Rectal smooth muscle tissue (tissue), 1 donor: ENCODE measurements around the gene SLC6A2.
A peak's percentile ranks its signal among the peaks of the same experiment; 100 is the strongest.
"Not testable (repeated sequence)": the region's sequence is repeated elsewhere in the genome, so short reads cannot be mapped to it uniquely, and the experiment has no call there.

Experiments
- H3K27ac ChIP-seq: one replicate; pipeline ENCODE4 v1.7.0; 2013; ENCODE audit warnings: low read depth, low read length, inconsistent platforms
- H3K27me3 ChIP-seq: one replicate; pipeline ENCODE4 v1.7.0; 2013; ENCODE audit warnings: low read length; ENCODE audit not compliant: control insufficient read depth, insufficient read depth
- H3K36me3 ChIP-seq: one replicate; pipeline ENCODE4 v1.7.0; 2013; ENCODE audit warnings: low read length; ENCODE audit not compliant: control insufficient read depth, insufficient read depth
- H3K4me1 ChIP-seq: one replicate; pipeline ENCODE4 v1.7.0; 2013; ENCODE audit warnings: low read length; ENCODE audit not compliant: control insufficient read depth, insufficient read depth
- H3K4me3 ChIP-seq: one replicate; pipeline ENCODE4 v1.7.0; 2013; ENCODE audit warnings: low read length
- H3K9ac ChIP-seq: one replicate; pipeline ENCODE4 v1.7.0; 2013; ENCODE audit warnings: low read length

The SLC6A2 gene

GRCh38 chr16:55655897-55656681 lies at the start of gene SLC6A2:
TSS of gene SLC6A2 (plus strand) at chr16:55655988. CDS start at chr16:55656695, 707 bp downstream.
- Histone ChIP-seq H3K27me3 (peaks cover 16% of the 10 kb centered on the region), H3K36me3 (no peaks in the 10 kb centered on the region), H3K9ac (no peak within 1 kb of the TSS), H3K4me1 (no peaks in the 10 kb centered on the region), H3K27ac (no peak within 1 kb of the TSS), H3K4me3 (peak within 1 kb of the TSS; percentile 28)

- H3K36me3 ChIP-seq, result no peaks in the 10 kb centered on the region
- no peak overlapping the region for H3K27ac ChIP-seq
- H3K4me3 ChIP-seq, result no peak overlapping the region
- H3K4me1 ChIP-seq, result no peaks in the 10 kb centered on the region
- no peak overlapping the region for H3K9ac ChIP-seq
- no peaks in the 10 kb centered on the region for H3K27me3 ChIP-seq
Observed at GRCh38 chr16:55613613-55614335, 42.0 kb upstream of the SLC6A2 start.

- no peaks in the 10 kb centered on the region for H3K27me3 ChIP-seq
- H3K4me1 ChIP-seq, result no peaks in the 10 kb centered on the region
- H3K27ac ChIP-seq, result no peak overlapping the region
- H3K9ac ChIP-seq, result no peak overlapping the region
- no peak overlapping the region for H3K4me3 ChIP-seq
- H3K36me3 ChIP-seq, result no peaks in the 10 kb centered on the region
Observed at GRCh38 chr16:55615071-55615470, 40.7 kb upstream of the SLC6A2 start.

- H3K4me1 ChIP-seq, H3K4me3 ChIP-seq, H3K9ac ChIP-seq, H3K27ac ChIP-seq, H3K36me3 ChIP-seq, H3K27me3 ChIP-seq: not testable (repeated sequence)
Observed at GRCh38 chr16:55615670-55616069, 40.1 kb upstream of the SLC6A2 start.

GRCh38 chr16:55621771-55622170 lies 34.0 kb upstream of the SLC6A2 start:
- H3K27me3 ChIP-seq, result no peaks in the 10 kb centered on the region
- H3K9ac ChIP-seq, result no peak overlapping the region
- H3K4me3 ChIP-seq, result no peak overlapping the region
- H3K4me1 ChIP-seq, result no peaks in the 10 kb centered on the region
- H3K27ac ChIP-seq, result no peak overlapping the region
- H3K36me3 ChIP-seq, result no peaks in the 10 kb centered on the region

GRCh38 chr16:55622272-55622671 lies 33.5 kb upstream of the SLC6A2 start:
- Histone ChIP-seq H3K4me1 (no peaks in the 10 kb centered on the region), H3K9ac (no peak overlapping the region), H3K36me3 (no peaks in the 10 kb centered on the region), H3K4me3 (no peak overlapping the region), H3K27ac (no peak overlapping the region), H3K27me3 (no peaks in the 10 kb centered on the region)

- Histone ChIP-seq H3K4me3 (no peak overlapping the region), H3K27me3 (no peaks in the 10 kb centered on the region), H3K9ac (no peak overlapping the region), H3K27ac (no peak overlapping the region), H3K4me1 (no peaks in the 10 kb centered on the region), H3K36me3 (no peaks in the 10 kb centered on the region)
Observed at GRCh38 chr16:55622930-55623561, 32.7 kb upstream of the SLC6A2 start.

GRCh38 chr16:55623640-55624039 lies 32.1 kb upstream of the SLC6A2 start:
- Histone ChIP-seq H3K4me1 (no peaks in the 10 kb centered on the region), H3K27me3 (no peaks in the 10 kb centered on the region), H3K4me3 (no peak overlapping the region), H3K36me3 (no peaks in the 10 kb centered on the region), H3K9ac (no peak overlapping the region), H3K27ac (no peak overlapping the region)

GRCh38 chr16:55624696-55625095 lies 31.1 kb upstream of the SLC6A2 start:
- H3K27me3 ChIP-seq, result no peaks in the 10 kb centered on the region
- H3K4me1 ChIP-seq, result no peaks in the 10 kb centered on the region
- no peak overlapping the region for H3K9ac ChIP-seq
- H3K36me3 ChIP-seq, result no peaks in the 10 kb centered on the region
- H3K27ac ChIP-seq, result no peak overlapping the region
- no peak overlapping the region for H3K4me3 ChIP-seq

GRCh38 chr16:55625843-55626242 lies 29.9 kb upstream of the SLC6A2 start:
- Histone ChIP-seq H3K36me3 (no peaks in the 10 kb centered on the region), H3K27me3 (no peaks in the 10 kb centered on the region), H3K4me3 (no peak overlapping the region), H3K27ac (no peak overlapping the region), H3K4me1 (no peaks in the 10 kb centered on the region), H3K9ac (no peak overlapping the region)

- H3K36me3 ChIP-seq, result no peaks in the 10 kb centered on the region
- no peak overlapping the region for H3K27ac ChIP-seq
- no peak overlapping the region for H3K4me3 ChIP-seq
- no peak overlapping the region for H3K9ac ChIP-seq
- H3K27me3 ChIP-seq, result no peaks in the 10 kb centered on the region
- H3K4me1 ChIP-seq, result no peaks in the 10 kb centered on the region
Observed at GRCh38 chr16:55628306-55628968, 27.4 kb upstream of the SLC6A2 start.

- H3K9ac ChIP-seq, result no peak overlapping the region
- H3K36me3 ChIP-seq, result no peaks in the 10 kb centered on the region
- H3K27ac ChIP-seq, result no peak overlapping the region
- no peaks in the 10 kb centered on the region for H3K27me3 ChIP-seq
- no peaks in the 10 kb centered on the region for H3K4me1 ChIP-seq
- no peak overlapping the region for H3K4me3 ChIP-seq
Observed at GRCh38 chr16:55630774-55631173, 25.0 kb upstream of the SLC6A2 start.
